ENCODE measurements around the gene GIGYF2.
"Not testable (repeated sequence)": the region's sequence is repeated elsewhere in the genome, so short reads cannot be mapped to it uniquely, and the experiment has no call there.

Gene GIGYF2

GRCh38 chr2:232833830-232834229 lies 136.7 kb downstream of the GIGYF2 start:
- no peak overlapping the region for H3K4me3 Mint-ChIP-seq
- H3K27me3 Mint-ChIP-seq: no peaks in the 10 kb centered on the region
- no peaks in the 10 kb centered on the region for H3K9me3 Mint-ChIP-seq
- H3K27ac Mint-ChIP-seq: no peak overlapping the region
- intact Hi-C loops (cut with micrococcal nuclease): no loop called here
- H3K4me1 Mint-ChIP-seq (ENCODE audit: low read depth): peaks cover 21% of the 10 kb centered on the region
- H3K36me3 Mint-ChIP-seq (ENCODE audit: low read depth): peaks cover 96% of the 10 kb centered on the region

GRCh38 chr2:232835687-232836208 lies 138.6 kb downstream of the GIGYF2 start:
- Mint-ChIP-seq H3K4me1 (ENCODE audit: low read depth) (peaks cover 39% of the 10 kb centered on the region), H3K27ac (no peak overlapping the region), H3K4me3 (no peak overlapping the region), H3K27me3 (no peaks in the 10 kb centered on the region), H3K9me3 (no peaks in the 10 kb centered on the region), H3K36me3 (ENCODE audit: low read depth) (peaks cover 91% of the 10 kb centered on the region)
- intact Hi-C loops (cut with micrococcal nuclease): no loop called here

GRCh38 chr2:232836934-232837333 lies 139.8 kb downstream of the GIGYF2 start:
- H3K9me3 Mint-ChIP-seq: no peaks in the 10 kb centered on the region
- no peaks in the 10 kb centered on the region for H3K27me3 Mint-ChIP-seq
- H3K36me3 Mint-ChIP-seq (ENCODE audit: low read depth): peaks cover 91% of the 10 kb centered on the region
- H3K4me1 Mint-ChIP-seq (ENCODE audit: low read depth): peaks cover 39% of the 10 kb centered on the region
- no peak overlapping the region for H3K4me3 Mint-ChIP-seq
- intact Hi-C loops (cut with micrococcal nuclease): no loop called here
- no peak overlapping the region for H3K27ac Mint-ChIP-seq

GRCh38 chr2:232838406-232838874 lies 141.3 kb downstream of the GIGYF2 start:
- H3K9me3 Mint-ChIP-seq: no peaks in the 10 kb centered on the region
- peaks cover 91% of the 10 kb centered on the region for H3K36me3 Mint-ChIP-seq (ENCODE audit: low read depth)
- H3K4me1 Mint-ChIP-seq (ENCODE audit: low read depth): peaks cover 39% of the 10 kb centered on the region
- no peaks in the 10 kb centered on the region for H3K27me3 Mint-ChIP-seq
- intact Hi-C loops (cut with micrococcal nuclease): no loop called here
- H3K27ac Mint-ChIP-seq: no peak overlapping the region
- no peak overlapping the region for H3K4me3 Mint-ChIP-seq

- Mint-ChIP-seq H3K4me1 (ENCODE audit: low read depth) (peaks cover 39% of the 10 kb centered on the region), H3K27me3 (no peaks in the 10 kb centered on the region), H3K27ac (no peak overlapping the region), H3K9me3 (no peaks in the 10 kb centered on the region), H3K4me3 (no peak overlapping the region), H3K36me3 (ENCODE audit: low read depth) (peaks cover 91% of the 10 kb centered on the region)
- intact Hi-C loops (cut with micrococcal nuclease): no loop called here
These were observed 142.4 kb downstream of the GIGYF2 start for GRCh38 chr2:232839411-232840079.

- Mint-ChIP-seq H3K27ac (no peak overlapping the region), H3K4me3 (no peak overlapping the region), H3K4me1 (ENCODE audit: low read depth) (peaks cover 29% of the 10 kb centered on the region), H3K36me3 (ENCODE audit: low read depth) (peaks cover 93% of the 10 kb centered on the region), H3K27me3 (no peaks in the 10 kb centered on the region), H3K9me3 (no peaks in the 10 kb centered on the region)
- intact Hi-C loops (cut with micrococcal nuclease): no loop called here
These were observed 145.6 kb downstream of the GIGYF2 start for GRCh38 chr2:232842689-232843088.

GRCh38 chr2:232843834-232844233 lies 146.7 kb downstream of the GIGYF2 start:
- Mint-ChIP-seq H3K27me3 (no peaks in the 10 kb centered on the region), H3K36me3 (ENCODE audit: low read depth) (peaks cover 93% of the 10 kb centered on the region), H3K4me1 (ENCODE audit: low read depth) (peaks cover 18% of the 10 kb centered on the region), H3K27ac (no peak overlapping the region), H3K9me3 (no peaks in the 10 kb centered on the region), H3K4me3 (no peak overlapping the region)
- intact Hi-C loops (cut with micrococcal nuclease): no loop called here

GRCh38 chr2:232846055-232846454 lies 148.9 kb downstream of the GIGYF2 start:
- H3K36me3 Mint-ChIP-seq (ENCODE audit: low read depth): peaks cover 98% of the 10 kb centered on the region
- no peak overlapping the region for H3K4me3 Mint-ChIP-seq
- no peaks in the 10 kb centered on the region for H3K27me3 Mint-ChIP-seq
- no peak overlapping the region for H3K27ac Mint-ChIP-seq
- intact Hi-C loops (cut with micrococcal nuclease): no loop called here
- no peaks in the 10 kb centered on the region for H3K9me3 Mint-ChIP-seq
- no peaks in the 10 kb centered on the region for H3K4me1 Mint-ChIP-seq (ENCODE audit: low read depth)

- H3K4me3 Mint-ChIP-seq: no peak overlapping the region
- no peak overlapping the region for H3K27ac Mint-ChIP-seq
These were observed 152.9 kb downstream of the GIGYF2 start for GRCh38 chr2:232850039-232850438.

GRCh38 chr2:232852081-232852480 lies 154.9 kb downstream of the GIGYF2 start:
- H3K36me3 Mint-ChIP-seq (ENCODE audit: low read depth): peaks cover 88% of the 10 kb centered on the region
- H3K27me3 Mint-ChIP-seq; H3K27ac Mint-ChIP-seq; H3K4me3 Mint-ChIP-seq; H3K4me1 Mint-ChIP-seq (ENCODE audit: low read depth); H3K9me3 Mint-ChIP-seq: not testable (repeated sequence)
- intact Hi-C loops (cut with micrococcal nuclease): loop anchor here (5.0 kb wide), 2 partner anchors 175 to 400 kb away; partner anchors contain the start of gene ATG16L1

More at GRCh38 chr2:232850039-232850438, 152.9 kb downstream of the GIGYF2 start:
- intact Hi-C loops (cut with micrococcal nuclease): loop anchor here (5.0 kb wide), 2 partner anchors 177 to 402 kb away; partner anchors contain the start of gene ATG16L1
- no peaks in the 10 kb centered on the region for H3K27me3 Mint-ChIP-seq
- H3K36me3 Mint-ChIP-seq (ENCODE audit: low read depth): peaks cover 87% of the 10 kb centered on the region
- no peaks in the 10 kb centered on the region for H3K9me3 Mint-ChIP-seq
- H3K4me1 Mint-ChIP-seq (ENCODE audit: low read depth): no peaks in the 10 kb centered on the region

- Mint-ChIP-seq H3K9me3 (no peaks in the 10 kb centered on the region), H3K27me3 (no peaks in the 10 kb centered on the region), H3K4me1 (ENCODE audit: low read depth) (no peaks in the 10 kb centered on the region), H3K36me3 (ENCODE audit: low read depth) (peaks cover 88% of the 10 kb centered on the region), H3K27ac (no peak overlapping the region), H3K4me3 (no peak overlapping the region)
- intact Hi-C loops (cut with micrococcal nuclease): loop anchor here (1.0 to 5.0 kb wide), 3 partner anchors 175 to 400 kb away; partner anchors contain the start of gene ATG16L1
These were observed 155.5 kb downstream of the GIGYF2 start for GRCh38 chr2:232852676-232853075.

- Mint-ChIP-seq H3K27ac (no peak overlapping the region), H3K4me1 (ENCODE audit: low read depth) (no peaks in the 10 kb centered on the region), H3K27me3 (no peaks in the 10 kb centered on the region), H3K9me3 (no peaks in the 10 kb centered on the region), H3K36me3 (ENCODE audit: low read depth) (peaks cover 88% of the 10 kb centered on the region), H3K4me3 (no peak overlapping the region)
- intact Hi-C loops (cut with micrococcal nuclease): loop anchor here (5.0 kb wide), 2 partner anchors 173 to 398 kb away; partner anchors contain the start of gene ATG16L1
These were observed 157.0 kb downstream of the GIGYF2 start for GRCh38 chr2:232854082-232854481.

- no peak overlapping the region for H3K27ac Mint-ChIP-seq
- intact Hi-C loops (cut with micrococcal nuclease): no loop called here
- no peaks in the 10 kb centered on the region for H3K9me3 Mint-ChIP-seq
- no peaks in the 10 kb centered on the region for H3K4me1 Mint-ChIP-seq (ENCODE audit: low read depth)
- H3K36me3 Mint-ChIP-seq (ENCODE audit: low read depth): peaks cover 85% of the 10 kb centered on the region
- no peaks in the 10 kb centered on the region for H3K27me3 Mint-ChIP-seq
- H3K4me3 Mint-ChIP-seq: no peak overlapping the region
These were observed 160.0 kb downstream of the GIGYF2 start for GRCh38 chr2:232857158-232857563.

GRCh38 chr2:232859385-232859916 lies 162.3 kb downstream of the GIGYF2 start:
- no peaks in the 10 kb centered on the region for H3K9me3 Mint-ChIP-seq
- H3K4me1 Mint-ChIP-seq (ENCODE audit: low read depth): no peaks in the 10 kb centered on the region
- peaks cover 72% of the 10 kb centered on the region for H3K36me3 Mint-ChIP-seq (ENCODE audit: low read depth)
- no peaks in the 10 kb centered on the region for H3K27me3 Mint-ChIP-seq
- no peak overlapping the region for H3K4me3 Mint-ChIP-seq
- no peak overlapping the region for H3K27ac Mint-ChIP-seq
- intact Hi-C loops (cut with micrococcal nuclease): no loop called here
